Mesenteric fat pad (tissue), 1 donor: ENCODE results near the gene UBR1. TPM values are rescaled to one million over a fixed set of nuclear protein-coding genes. Genes with fewer than 3 reads are reported as not detected.
"Not testable (repeated sequence)": the region's sequence is repeated elsewhere in the genome, so short reads cannot be mapped to it uniquely, and the experiment has no call there.

Source experiments
- DNase-seq: peaks from one replicate; pipeline ENCODE4 v3.0.0-alpha.2; 2020; ENCODE audit warnings: low spot score
- long read RNA-seq: library from polyadenylated mRNA; unstranded; transcript quantifications from one replicate; pipeline ENCODE4 v2.0.0, GENCODE V29; 2020
- total RNA-seq: library from RNA; stranded (reverse); fragmentation: NEBNext Ultra II Directional; extraction: Animal tissue kit (Norgen Biotek cat#: 25700); gene quantifications from one replicate; pipeline ENCODE4 v1.2.1, GENCODE V29; 2021
- donor health status: DM: yes; HTN: yes; CAD: no.

UBR1 gene
- 40.2 TPM for total RNA-seq
- long read RNA-seq, partial matches to known transcripts: 30 of 41 reads
- long read RNA-seq, other reads (novel, unspliced or antisense): 10 of 41 reads

DNA sequence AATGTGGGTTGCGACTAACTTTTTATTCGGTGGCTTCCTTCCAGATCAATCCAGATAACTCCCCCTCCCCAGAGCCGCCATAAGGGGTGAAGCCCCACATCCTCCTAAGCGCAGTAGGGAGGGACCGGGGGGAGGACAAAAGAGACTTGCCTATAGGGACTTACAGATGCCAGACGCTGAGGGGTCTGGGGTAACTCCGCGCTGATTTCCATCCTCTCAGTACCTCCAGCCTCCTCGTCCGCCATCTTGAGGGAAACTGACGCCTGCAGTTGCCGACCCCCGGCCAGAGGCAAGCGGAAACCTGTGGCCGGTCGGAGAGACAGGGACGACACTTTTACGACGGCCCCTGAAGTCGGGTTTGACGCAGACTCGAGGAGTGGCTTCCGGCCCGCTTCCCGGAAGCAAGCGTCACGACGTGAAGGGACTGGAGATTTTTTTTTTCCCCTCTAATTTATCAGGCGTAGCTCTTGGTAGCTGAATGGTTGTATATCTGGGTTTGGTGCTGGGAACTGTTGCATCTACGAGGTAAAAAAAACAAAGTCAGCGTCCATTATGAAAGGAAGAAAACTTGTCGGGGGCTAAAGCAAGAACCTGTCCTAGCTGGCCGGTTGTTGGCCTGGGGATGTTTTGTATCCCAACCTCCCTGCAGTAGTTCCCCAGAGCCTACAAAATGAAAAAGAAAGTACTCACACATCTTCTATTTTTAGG is at the start of gene UBR1:
TSS of gene UBR1 (minus strand) at position 261 of the 708 bp plus-strand sequence. CDS start at position 245, 16 bp downstream.
- peak; percentile 95 for DNase-seq

DNA sequence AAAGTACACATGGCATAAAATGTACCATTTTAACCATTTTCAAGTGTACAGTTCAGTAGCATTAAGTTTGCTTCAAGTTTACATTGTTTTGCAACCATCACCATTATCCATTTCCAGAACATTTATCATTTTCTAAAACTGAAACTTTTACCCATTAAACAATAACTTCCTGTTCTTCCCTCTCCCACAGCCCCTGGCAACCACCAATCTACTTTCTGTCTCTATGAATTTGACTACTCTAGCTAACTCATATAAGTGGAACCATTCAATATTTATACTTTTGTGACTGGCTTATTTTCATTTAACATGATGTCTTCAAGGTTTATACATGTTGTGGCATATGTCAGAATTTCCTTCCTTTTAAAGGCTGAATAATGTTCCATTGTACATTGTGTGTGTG is 47.4 kb upstream of the UBR1 start:
- no peak for DNase-seq

DNA sequence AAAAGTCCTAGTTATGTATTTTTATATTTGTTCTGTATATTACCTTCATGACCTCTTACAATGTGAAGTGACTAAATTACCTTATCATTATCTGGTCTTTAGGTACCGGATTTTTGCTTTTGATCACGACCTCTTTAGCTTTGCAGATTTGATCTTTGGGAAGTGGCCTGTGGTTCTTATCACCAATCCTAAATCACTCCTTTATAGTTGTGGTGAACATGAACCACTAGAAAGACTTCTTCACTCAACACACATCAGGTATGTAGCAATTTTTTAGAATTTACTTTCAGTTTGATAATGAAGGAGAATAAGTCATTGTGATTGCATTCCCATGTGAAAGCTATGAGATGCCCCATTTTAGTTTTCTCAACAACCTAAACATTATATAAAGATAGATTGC is 45.9 kb upstream of the UBR1 start:
- DNase-seq: no peak

DNA sequence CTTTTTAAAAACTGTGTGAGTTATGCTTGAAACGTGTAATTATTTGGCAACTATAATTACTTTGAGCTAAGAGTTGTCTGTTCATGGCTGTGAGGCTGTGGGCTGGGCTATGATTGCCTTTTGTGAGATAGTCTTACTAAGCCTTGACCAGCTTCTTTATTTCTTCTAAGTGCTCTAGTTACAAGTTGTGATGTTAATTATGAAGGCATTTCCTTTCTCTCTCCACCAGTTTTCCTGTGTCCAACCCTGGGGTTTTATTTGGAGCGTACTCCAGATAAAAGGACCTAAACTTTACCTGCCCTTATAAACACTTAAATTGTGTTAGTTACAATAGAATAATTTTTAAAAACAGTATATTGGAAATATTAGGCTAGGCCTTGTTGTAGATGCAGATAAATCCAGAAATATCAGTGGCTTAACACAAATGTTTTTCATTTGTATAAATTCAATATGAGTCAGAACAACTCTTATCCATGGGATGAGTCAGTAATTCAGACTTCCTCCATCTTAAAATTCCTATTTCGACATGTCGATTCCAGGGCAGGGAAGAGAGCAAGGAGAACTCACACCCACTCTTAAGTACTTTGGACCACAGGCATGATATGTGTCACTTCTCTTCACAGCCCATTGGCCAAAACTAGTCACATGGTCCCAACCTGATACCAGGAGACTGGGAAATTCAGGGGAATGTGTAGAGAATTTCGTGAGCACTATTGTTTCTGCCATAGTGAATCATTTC is 44.5 kb upstream of the UBR1 start:
- no peak for DNase-seq

DNA sequence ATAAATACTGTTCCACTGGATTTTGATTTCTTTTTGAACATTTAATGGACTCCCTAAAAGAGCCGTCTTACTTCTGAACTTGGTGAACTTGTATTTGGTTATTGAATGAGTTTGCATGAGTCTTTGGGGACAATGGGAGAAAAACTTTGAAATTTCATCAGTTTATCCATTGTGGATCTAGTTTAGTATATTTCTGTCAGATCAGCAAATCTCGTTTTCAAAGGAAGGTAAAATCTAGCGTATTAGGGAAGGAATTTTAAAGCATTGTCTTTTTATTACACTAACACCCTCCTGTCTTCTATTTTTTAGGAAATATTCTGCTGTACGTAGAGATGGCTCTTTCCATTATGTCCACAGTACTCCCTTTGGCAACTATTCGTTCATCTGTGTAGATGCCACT is 40.3 kb upstream of the UBR1 start:
- DNase-seq: no peak

DNA sequence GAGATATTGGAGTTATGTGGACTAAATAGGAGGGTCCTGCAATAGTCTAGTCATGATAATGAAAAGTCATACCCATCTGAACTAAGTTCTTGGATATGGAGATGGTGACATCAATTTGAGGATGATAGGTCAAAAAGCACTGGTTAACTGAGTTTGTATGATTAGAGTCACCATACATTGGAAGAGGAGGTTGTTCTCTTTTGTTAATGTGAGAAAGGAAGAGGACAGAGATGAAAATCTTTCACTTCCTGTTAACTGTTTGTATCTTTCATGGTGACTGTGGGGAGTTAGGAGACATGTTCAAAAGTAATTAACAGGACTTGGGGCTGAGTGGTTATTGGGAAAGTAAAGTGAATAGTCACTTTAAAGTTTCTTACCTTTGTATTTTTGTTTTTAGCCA is 38.7 kb upstream of the UBR1 start:
- no peak for DNase-seq

DNA sequence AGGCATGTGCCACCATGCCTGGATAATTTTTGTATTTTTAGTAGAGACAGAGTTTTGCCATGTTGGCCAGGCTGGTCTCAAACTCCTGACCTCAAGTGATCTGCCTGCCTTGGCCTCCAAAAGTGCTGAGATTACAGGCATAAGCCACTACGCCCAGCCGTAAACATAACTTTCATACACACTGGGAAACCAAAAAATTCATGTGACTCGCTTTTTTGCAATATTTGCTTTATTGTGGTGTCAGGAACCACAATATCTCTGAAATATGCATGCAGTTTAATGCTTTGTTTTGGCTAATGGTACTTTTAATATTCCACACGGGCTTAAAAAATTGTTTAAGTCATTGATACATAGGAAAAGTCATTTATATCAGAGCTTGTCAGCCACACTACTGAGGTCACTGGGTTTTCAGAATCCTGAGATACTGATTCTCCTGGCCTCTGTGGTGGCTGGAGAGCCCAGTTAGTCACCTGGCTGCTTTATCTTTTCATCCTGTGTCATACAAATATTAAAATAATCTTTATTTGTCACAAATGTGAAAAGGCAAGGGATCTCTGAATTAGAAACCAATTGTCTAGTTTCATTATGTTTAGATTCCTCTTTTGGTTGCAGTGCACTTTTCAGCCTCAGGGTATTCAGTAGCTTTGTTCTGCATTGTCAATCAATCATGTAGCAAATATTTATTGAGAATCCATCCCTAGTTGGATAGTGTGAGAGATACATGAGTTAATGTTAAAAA is 37.5 kb upstream of the UBR1 start:
- no peak for DNase-seq

DNA sequence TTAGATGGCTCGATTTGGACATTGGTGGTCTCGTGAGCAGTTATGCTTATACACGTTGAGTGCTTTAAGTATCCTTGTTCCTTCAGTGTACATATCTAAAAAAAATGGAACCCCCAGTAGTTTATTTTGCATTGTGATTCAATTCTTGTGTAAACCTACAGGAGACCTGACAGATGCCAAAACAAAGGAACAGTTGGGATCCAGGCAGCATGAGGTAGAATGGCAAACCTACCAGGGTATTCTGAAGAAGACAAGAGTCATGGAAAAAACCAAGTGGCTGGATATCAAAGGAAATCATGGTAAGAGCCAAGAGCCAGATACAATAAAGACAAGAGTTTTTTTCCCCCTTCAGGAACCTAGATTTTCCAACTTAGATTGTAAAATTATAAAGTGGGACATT is 29.5 kb upstream of the UBR1 start:
- DNase-seq: no peak

DNA sequence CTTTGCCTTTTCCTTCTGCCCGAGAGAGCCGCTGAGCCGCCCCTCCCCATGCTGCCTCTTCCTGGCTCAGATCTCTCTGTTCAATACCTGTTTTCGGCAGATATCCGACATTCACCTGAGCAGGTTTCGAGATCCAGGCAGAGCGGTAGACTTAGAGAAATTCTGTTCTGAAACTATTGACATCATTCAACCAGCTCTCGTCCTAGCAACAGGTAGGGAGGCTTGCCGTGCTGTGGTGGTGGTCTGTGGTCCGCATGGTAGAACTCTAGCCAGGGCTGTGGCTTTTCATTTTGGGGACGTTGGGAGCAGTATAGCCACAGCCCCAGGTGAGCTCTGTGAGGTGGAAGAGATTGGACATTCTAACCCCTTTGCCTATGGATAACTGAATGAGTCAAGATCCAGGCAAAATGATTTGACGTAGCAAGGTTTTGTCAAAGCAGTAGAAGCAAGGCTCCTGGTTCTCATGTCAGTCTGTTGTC is 28.4 kb upstream of the UBR1 start:
- no peak for DNase-seq

DNA sequence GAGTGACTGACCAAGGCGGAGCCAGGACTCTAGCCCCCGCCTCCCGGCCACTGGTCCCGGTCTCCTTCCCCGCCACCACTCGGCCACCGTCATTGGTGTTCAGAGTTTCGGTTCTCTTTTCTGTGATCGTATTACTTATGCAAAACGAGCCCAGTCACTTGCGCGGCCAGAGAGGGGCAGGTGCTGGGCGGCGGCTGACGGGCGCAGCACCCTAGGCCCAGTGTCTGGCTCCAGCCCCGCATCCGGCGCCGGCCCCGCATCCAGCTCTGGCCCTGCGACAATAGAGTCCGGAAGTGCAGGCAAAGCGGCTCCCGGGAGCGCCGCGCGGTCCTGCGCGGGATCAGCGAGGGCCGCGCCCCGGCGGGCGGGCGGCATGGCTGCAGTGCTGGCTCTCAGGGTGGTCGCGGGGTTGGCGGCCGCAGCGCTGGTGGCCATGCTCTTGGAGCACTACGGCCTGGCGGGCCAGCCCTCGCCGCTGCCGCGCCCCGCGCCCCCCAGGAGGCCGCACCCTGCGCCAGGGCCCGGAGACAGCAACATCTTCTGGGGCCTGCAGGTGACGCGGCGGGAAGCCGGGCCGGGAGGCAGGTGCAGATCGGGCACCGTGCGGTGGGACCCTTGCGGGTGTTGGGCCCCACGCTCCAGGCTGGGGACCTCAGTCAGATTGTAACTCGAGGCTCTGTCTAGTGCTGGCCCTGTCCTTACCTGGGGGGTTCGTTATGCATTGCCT is 27.8 kb upstream of the UBR1 start, which contains the start of gene TMEM62:
TSS of gene TMEM62 (plus strand) at position 157 of the 727 bp plus-strand sequence. CDS start at position 374, 217 bp downstream.
- DNase-seq: peak; percentile 91

DNA sequence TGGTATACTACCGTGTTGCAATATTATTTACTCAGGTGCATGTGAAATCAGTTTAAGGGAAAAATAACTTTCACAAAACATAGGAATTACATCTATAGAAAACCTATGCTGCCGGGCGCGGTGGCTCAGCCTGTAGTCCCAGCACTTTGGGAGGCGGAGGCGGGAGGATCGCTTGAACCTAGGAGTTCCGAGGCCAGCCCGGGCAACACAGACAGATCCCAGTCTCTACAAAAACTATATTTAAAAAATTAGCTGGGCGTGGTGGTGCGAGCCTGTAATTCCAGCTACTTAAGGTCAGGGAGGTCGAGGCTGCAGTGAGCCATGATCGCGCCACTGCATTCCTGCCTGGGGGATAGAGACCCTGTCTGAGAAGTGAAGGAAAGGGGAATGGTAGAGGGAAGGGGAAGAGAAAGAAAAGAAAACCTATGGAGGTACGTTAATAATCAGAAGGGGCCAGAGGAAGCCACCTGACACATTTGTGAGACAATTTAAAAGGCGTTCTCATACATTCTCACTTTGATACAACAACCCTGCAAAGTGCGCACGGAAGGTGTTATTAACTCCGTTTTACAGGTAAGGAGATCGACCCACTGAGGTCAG is 27.1 kb upstream of the UBR1 start:
- no peak for DNase-seq

DNA sequence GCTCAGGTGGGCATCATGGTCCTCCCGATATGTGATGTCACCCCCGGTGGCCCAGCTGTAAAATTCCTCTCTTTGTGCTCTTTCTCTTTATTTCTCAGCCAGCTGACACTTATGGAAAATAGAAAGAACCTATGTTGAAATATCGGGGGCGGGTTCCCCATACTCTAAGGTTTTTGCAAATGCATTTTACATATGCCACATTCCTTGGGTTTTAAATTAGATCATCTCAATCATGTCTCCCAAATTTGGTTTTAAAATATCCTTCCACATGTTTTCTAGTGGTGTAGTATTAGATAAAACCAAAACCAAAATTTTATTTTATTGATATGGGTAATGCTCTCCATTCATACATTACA is 23.1 kb upstream of the UBR1 start:
- no peak for DNase-seq

DNA sequence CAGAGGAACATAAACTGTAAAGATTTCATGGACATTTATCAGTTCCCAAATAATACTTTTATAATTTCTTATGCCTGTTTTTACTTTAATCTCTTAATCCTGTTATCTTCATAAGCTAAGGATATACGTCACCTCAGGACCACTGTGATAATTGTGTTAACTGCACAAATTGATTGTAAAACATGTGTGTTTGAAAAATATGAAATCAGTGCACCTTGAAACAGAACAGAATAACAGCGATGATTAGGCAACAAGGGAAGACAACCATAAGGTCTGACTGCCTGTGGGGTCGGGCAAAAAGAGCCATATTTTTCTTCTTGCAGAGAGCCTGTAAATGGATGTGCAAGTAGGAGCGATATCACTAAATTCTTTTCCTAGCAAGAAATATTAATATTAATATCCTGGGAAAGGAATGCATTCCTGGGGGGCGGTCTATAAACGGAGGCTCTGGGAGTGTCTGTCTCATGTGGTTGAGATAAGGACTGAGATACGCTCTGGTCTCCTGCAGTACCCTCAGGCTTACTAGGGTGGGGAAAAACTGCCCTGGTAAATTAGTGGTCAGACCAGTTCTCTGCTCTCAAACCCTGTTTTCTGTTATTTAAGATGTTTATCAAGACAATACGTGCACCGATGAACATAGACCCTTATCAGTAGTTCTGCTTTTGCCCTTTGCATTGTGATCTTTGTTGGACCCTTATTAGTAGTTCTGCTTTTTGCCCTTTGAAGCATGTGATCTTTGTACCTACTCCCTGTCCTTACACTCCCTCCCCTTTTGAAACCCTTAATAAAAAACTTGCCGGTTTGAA is 22.5 kb upstream of the UBR1 start:
- DNase-seq: not testable (repeated sequence)

DNA sequence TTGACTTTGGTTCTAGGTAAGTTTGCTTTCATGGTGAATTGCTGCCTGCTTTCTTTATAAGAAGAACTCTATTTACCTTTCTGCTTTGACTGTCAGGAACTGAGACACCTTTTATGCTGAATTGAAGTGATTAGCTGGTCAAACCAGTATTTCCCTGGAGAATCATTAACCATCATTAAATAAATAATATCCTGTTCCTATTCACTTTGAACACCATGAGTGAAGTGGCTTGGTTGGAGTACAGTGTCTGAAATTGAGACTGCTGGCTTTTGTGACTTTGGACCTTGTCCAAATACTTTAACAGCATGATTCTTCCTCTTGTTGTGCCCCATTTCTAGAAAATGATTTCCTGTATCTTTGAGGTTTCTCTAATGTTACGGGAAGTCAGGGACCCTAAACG is 21.9 kb upstream of the UBR1 start:
- DNase-seq: no peak

DNA sequence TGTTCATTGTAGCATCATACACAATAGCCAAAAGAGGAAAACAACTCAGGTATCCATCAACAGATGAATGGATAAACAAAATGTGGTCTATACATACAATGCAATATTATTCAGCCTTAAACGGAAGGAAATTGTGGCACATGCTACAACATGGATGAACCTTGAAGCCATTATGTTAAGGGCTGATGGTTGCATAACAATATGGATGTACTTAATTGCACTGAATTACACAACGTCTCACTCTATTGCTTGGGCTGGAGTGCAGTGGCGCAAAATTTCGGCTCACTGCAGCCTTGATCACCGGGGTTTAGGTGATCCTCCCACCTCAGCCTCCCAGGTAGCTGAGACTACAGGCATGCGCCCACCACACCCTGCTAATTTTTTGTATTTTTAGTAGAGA is 20.5 kb upstream of the UBR1 start:
- DNase-seq: no peak

DNA sequence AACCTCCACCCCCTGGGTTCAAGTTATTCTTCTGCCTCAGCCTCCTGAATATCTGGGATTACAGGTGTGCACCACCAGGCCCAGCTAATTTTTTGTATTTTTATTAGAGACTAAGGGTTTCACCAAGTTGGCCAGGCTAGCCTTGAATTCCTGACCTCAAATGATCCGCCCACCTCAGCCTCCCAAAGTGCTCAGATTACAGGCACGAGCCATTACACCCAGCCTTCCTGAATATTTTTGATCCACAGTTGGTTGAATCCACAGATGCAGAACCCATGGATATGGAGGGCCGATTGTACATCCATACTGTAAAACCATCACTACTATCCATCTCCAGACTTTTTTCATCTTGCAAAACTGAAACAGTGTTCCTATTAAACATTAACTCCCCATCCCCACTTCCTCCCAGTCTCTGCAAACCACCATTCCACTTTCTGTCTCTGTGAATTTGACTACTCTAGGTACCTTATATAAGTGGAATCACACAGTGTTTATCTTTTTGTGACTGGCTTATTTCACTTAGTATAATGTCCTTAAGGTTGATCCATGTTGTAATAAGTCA is 19.3 kb upstream of the UBR1 start:
- DNase-seq: no peak

DNA sequence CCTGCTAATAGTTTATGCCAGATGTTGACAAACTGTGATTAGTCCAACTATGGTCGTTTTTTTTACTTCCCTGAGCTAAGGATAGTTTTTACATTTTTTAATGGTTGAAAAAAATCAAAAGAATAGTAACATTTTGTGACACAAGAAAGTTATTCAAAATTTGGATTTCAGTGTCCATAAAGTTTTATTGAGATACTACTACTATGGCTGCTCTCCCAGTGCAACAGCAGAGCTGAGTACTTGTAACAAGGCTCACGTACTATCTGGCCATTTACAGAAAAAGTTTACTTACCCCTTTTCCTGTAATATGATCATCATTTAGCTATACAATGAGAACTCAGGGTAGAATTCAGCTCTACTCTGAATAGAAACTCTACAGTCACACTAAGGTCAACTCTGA is 16.0 kb upstream of the UBR1 start:
- DNase-seq: no peak

DNA sequence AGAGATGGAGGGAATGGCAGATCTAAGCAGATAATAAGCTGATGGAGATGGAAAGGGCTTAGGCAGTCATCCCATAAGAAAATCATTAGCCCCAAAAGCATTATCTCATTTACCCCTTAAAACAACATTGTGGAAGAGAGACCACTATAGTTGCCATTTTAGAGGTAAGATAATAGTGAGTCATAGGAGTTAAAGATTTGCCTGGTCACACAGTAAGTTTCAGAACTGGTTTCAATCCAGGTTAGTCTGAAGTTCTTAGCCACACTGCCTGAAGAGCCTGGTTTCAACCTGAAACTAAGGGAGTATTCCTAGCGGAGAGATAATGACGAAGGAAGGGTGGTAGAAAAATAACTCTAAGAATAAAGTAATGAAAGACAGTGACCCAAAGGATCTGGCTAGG is 13.0 kb upstream of the UBR1 start:
- no peak for DNase-seq

DNA sequence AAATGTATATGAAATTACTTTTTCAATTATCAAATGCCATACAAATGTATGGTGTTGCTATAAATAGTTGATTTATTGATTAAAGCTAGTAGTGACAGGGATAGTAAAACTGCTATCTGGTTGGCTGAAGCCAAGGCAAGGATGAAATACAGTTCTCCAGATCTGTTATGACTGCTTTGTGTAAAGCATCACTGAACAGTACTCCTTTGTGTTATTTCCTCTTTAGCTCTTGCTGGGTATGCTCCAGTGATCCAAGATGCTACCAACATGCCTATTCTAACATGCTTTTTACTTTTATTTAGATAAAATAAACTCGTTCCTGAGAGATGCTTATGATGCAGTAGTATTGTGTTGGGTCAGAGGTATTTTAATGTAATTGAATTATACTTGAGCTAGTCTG is 12.4 kb upstream of the UBR1 start:
- no peak for DNase-seq

DNA sequence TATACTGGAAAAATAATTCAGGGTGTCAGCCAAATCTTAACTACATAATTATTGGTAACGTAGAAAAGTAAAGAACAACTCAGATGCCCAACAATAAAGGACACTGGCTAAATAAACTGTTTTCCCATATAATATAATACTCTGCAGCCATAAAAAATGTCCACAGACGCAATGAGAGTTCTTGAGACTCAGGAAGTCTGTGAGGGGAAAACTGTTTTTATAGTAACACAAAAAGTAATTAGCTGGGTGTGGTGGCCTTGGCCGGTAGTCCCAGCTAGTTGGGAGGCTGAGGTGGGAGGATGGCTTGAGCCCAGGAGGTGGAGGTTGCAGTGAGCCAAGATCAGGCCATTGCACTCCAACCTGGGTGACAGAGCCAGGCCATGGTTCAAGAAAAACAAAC is 5.5 kb upstream of the UBR1 start:
- no peak for DNase-seq
